Fibroblast of the conjunctiva (primary cell): ENCODE results near the gene WDR46.

Experiments used
- DNase-seq: peaks from one replicate; pipeline ENCODE4 v3.0.0-alpha.2; 2010; ENCODE audit warnings: low read depth

WDR46 gene

GRCh38 chr6:33313709-33314514 is 24.9 kb upstream of the WDR46 start, which contains the start of gene TAPBP:
Gene TAPBP (minus strand): TSS chr6:33314078. CDS start chr6:33314041, 37 bp downstream.
- DNase-seq: no peak

GRCh38 chr6:33313105-33313708 is 24.2 kb upstream of the WDR46 start:
- DNase-seq: no peak

GRCh38 chr6:33312361-33313104 is 23.5 kb upstream of the WDR46 start:
- no peak for DNase-seq

- DNase-seq: no peak
Observed at GRCh38 chr6:33306356-33306755, 17.3 kb upstream of the WDR46 start.

GRCh38 chr6:33305052-33305451 is 16.0 kb upstream of the WDR46 start:
- no peak for DNase-seq

GRCh38 chr6:33304216-33304615 is 15.2 kb upstream of the WDR46 start:
- DNase-seq: no peak

GRCh38 chr6:33301877-33302276 is 12.8 kb upstream of the WDR46 start:
- no peak for DNase-seq

- peak; percentile 83 for DNase-seq
Observed at GRCh38 chr6:33299237-33299944, 10.4 kb upstream of the WDR46 start.

- no peak for DNase-seq
Observed at GRCh38 chr6:33298773-33299236, 9.8 kb upstream of the WDR46 start, which contains the start of gene RGL2. Gene RGL2 (minus strand): TSS chr6:33298942. CDS start chr6:33298610, 332 bp downstream.

GRCh38 chr6:33297956-33298772 is 9.1 kb upstream of the WDR46 start:
- peak; percentile 83 for DNase-seq

- DNase-seq: no peak
Observed at GRCh38 chr6:33297406-33297955, 8.4 kb upstream of the WDR46 start.

GRCh38 chr6:33296797-33297405 is 7.9 kb upstream of the WDR46 start:
- no peak for DNase-seq

GRCh38 chr6:33295621-33296369 is 6.8 kb upstream of the WDR46 start:
- DNase-seq: no peak

GRCh38 chr6:33294086-33294823 is 5.2 kb upstream of the WDR46 start:
- no peak for DNase-seq

GRCh38 chr6:33292996-33293682 is 4.1 kb upstream of the WDR46 start:
- DNase-seq: no peak

- DNase-seq: no peak
Observed at GRCh38 chr6:33290459-33290858, 1.4 kb upstream of the WDR46 start.

GRCh38 chr6:33289784-33290315 is 811 bp upstream of the WDR46 start:
- DNase-seq: no peak
